Hepatocyte (in vitro differentiated cells): Measurements from ENCODE around the gene NUP50. TPM values are rescaled to one million over a fixed set of nuclear protein-coding genes. Genes with fewer than 3 reads are reported as not detected.

Experiments
- DNase-seq: peaks from one replicate; pipeline ENCODE4 v3.0.0-alpha.2; 2016; ENCODE audit warnings: low spot score
- H2AFZ ChIP-seq: fragments of 200-600 bp; sonication (generic); 2 replicates; pipeline ENCODE4 v1.6.0; 2016; ENCODE audit warnings: antibody characterized with exemption, mild to moderate bottlenecking
- H3K27ac ChIP-seq: fragments of 200-600 bp; sonication (generic); 2 replicates; pipeline ENCODE4 v1.5.1; 2016; ENCODE audit warnings: mild to moderate bottlenecking
- H3K27me3 ChIP-seq: fragments of 200-600 bp; sonication (generic); 2 replicates; pipeline ENCODE4 v1.6.1; 2016
- H3K36me3 ChIP-seq: fragments of 200-600 bp; sonication (generic); replicated peaks from 2 replicates; pipeline ENCODE4 v1.5.1; 2016; ENCODE audit warnings: low read depth; ENCODE audit not compliant: insufficient read depth
- H3K4me1 ChIP-seq: fragments of 200-600 bp; sonication (generic); 2 replicates; pipeline ENCODE4 v1.5.1; 2016; ENCODE audit warnings: mild to moderate bottlenecking, moderate library complexity; ENCODE audit not compliant: insufficient read depth
- H3K4me2 ChIP-seq: fragments of 200-600 bp; sonication (generic); 2 replicates; pipeline ENCODE4 v1.6.0; 2016
- H3K4me3 ChIP-seq: fragments of 200-600 bp; sonication (generic); 2 replicates; pipeline ENCODE4 v1.5.1; 2016; ENCODE audit warnings: mild to moderate bottlenecking
- H3K79me2 ChIP-seq: fragments of 200-600 bp; sonication (generic); 2 replicates; pipeline ENCODE4 v1.6.0; 2017; ENCODE audit warnings: mild to moderate bottlenecking
- H3K9me2 ChIP-seq: fragments of 200-600 bp; sonication (generic); replicated peaks from 2 replicates; pipeline ENCODE4 v1.6.0; 2017; ENCODE audit warnings: mild to moderate bottlenecking; ENCODE audit not compliant: insufficient read depth
- H3K9me3 ChIP-seq: fragments of 200-600 bp; sonication (generic); 2 replicates; pipeline ENCODE4 v1.5.1; 2016; ENCODE audit warnings: low read depth, mild to moderate bottlenecking
- H4K20me1 ChIP-seq: fragments of 200-600 bp; sonication (generic); 2 replicates; pipeline ENCODE4 v1.6.0; 2016; ENCODE audit warnings: mild to moderate bottlenecking; ENCODE audit not compliant: insufficient read depth, poor library complexity, severe bottlenecking
- CTCF ChIP-seq: fragments of 200-600 bp; sonication (generic); IDR thresholded peaks from 2 replicates; pipeline ENCODE4 v1.5.1; 2016; ENCODE audit warnings: antibody characterized with exemption, mild to moderate bottlenecking; ENCODE audit not compliant: poor library complexity
- EZH2 ChIP-seq: fragments of 200-600 bp; sonication (generic); IDR thresholded peaks from 2 replicates; pipeline ENCODE4 v1.6.1; 2016; ENCODE audit warnings: antibody characterized with exemption, mild to moderate bottlenecking, borderline replicate concordance
- EZH2phosphoT487 ChIP-seq: fragments of 200-600 bp; sonication (generic); IDR thresholded peaks from one replicate; pipeline ENCODE4 v1.6.1; 2018; ENCODE audit warnings: antibody characterized with exemption, mild to moderate bottlenecking, low read depth, moderate library complexity; ENCODE audit not compliant: unreplicated experiment, severe bottlenecking
- WGBS: methylation state at CpG from one replicate; pipeline ENCODE4 v1.1.6; 2016; ENCODE audit warnings: low lambda C conversion rate; ENCODE audit errors: missing lambda C conversion rate; 5-methylcytosine and 5-hydroxymethylcytosine counted together
- polyA plus RNA-seq: library from polyadenylated mRNA; unstranded; fragments of >200 nt; fragmentation: Nextera tagmentation; extraction: Ambion mirVana; gene quantifications from 2 replicates; pipeline ENCODE4 v1.2.1, GENCODE V29; 2016
- total RNA-seq: library from RNA; depleted of rRNA; stranded (reverse); fragments of >200 nt; gene quantifications from 2 replicates; pipeline ENCODE4 v1.2.3, GENCODE V29; 2014

The NUP50 gene
- total and polyA plus RNA-seq, 2 experiments from 2014 or later, result 16.0 to 43.8 TPM

DNA sequence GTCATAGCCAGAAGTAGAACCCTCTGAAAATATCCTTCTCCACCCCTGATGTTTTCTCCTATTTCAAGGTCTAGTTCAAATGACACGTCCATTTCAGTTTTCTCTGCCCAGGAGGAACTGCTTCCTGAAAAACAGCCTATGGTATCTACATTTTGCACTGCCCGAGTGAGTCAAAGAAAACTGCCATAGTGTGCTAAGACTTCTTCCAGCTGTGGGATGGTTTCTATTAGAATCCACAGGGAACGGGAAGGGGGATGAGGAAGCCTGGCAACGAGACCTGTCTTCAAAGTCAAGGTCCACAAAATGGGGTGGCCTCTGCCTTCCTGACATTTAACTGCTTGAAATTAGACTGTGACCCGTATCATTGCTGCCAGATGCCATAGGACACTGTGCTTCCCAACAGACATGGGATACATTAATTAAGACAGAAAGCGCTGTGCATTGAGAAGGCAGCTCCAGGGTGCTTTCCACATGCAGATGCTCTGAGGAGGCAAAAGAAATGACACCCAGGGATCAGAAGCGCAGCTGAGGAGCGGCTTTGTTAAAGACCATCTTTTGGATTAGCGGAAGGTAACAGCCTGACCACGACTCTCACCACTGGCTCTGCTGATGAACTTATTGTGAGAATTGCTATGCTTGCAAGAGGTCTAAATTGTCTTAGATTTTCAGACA lies 39.4 kb upstream of the NUP50 start:
- Histone ChIP-seq H3K36me3 (no peaks in the 10 kb centered on the region), H3K4me3 (no peak overlapping the region), H3K27ac (peak overlapping the region; percentile 22), H4K20me1 (no peaks in the 10 kb centered on the region), H3K79me2 (no peaks in the 10 kb centered on the region), H3K4me1 (no peaks in the 10 kb centered on the region), H3K9me3 (no peaks in the 10 kb centered on the region), H3K4me2 (peak overlapping the region; percentile 20), H2AFZ (no peak overlapping the region), H3K27me3 (no peaks in the 10 kb centered on the region), H3K9me2 (no peaks in the 10 kb centered on the region)
- 67% methylated on average over 10 of the region's 10 CpGs for whole genome bisulfite sequencing
- DNase-seq, result no peak
- TF ChIP-seq CTCF (no peak), EZH2 (no peak), EZH2phosphoT487 (no peak)

- H3K9me2 ChIP-seq, result no peaks in the 10 kb centered on the region
- no peaks in the 10 kb centered on the region for H3K4me1 ChIP-seq
- H4K20me1 ChIP-seq, result no peaks in the 10 kb centered on the region
- no peaks in the 10 kb centered on the region for H3K27me3 ChIP-seq
- H2AFZ ChIP-seq, result no peak overlapping the region
- peak overlapping the region; percentile 27 for H3K4me2 ChIP-seq
- no peak overlapping the region for H3K4me3 ChIP-seq
- H3K36me3 ChIP-seq, result no peaks in the 10 kb centered on the region
- no peaks in the 10 kb centered on the region for H3K9me3 ChIP-seq
- 32% methylated on average over 8 of the region's 8 CpGs for WGBS
- no peak for TF ChIP-seq EZH2
- TF ChIP-seq EZH2phosphoT487, result no peak
- no peak for TF ChIP-seq CTCF
- DNase-seq, result peak; percentile 49
- peak overlapping the region; percentile 80 for H3K27ac ChIP-seq
- no peaks in the 10 kb centered on the region for H3K79me2 ChIP-seq
Observed at GRCh38 chr22:45125188-45125587, 38.5 kb upstream of the NUP50 start.

- Histone ChIP-seq H3K27me3 (no peaks in the 10 kb centered on the region), H3K4me1 (no peaks in the 10 kb centered on the region), H3K4me3 (no peak overlapping the region), H3K27ac (no peak overlapping the region), H3K4me2 (no peak overlapping the region), H3K9me3 (no peaks in the 10 kb centered on the region), H3K79me2 (no peaks in the 10 kb centered on the region), H3K36me3 (no peaks in the 10 kb centered on the region), H3K9me2 (no peaks in the 10 kb centered on the region), H4K20me1 (no peaks in the 10 kb centered on the region), H2AFZ (no peak overlapping the region)
- TF ChIP-seq CTCF (no peak), EZH2phosphoT487 (no peak), EZH2 (no peak)
- 85% methylated on average over 3 of the region's 3 CpGs for WGBS
- DNase-seq, result no peak
Observed at GRCh38 chr22:45127866-45128265, 35.9 kb upstream of the NUP50 start.
